ENCODE measurements around the gene VN1R5. TPM values are rescaled to one million over a fixed set of nuclear protein-coding genes. Genes with fewer than 3 reads are reported as not detected.

VN1R5 gene
- total RNA-seq, 1 donor from 2014 or later, result not detected

DNA sequence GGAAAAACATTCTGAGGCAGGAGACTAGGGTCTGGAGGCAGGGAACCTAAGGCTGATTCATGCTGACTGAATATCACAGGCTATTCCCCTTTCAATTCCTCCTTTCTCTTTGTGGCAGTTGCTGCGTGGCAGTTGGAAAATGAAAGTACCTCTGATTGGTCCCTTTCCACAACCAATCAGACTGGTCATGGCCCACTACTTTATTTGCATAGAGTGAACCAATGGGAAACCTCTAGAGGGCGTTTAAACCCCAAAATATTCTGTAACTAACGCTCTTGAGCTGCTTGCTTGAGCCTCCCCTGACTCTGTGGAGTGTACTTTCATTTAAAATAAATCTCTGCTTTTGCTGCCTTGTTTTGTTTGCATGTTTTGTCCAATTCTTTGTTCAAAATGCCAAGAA lies 27.7 kb upstream of the VN1R5 start:
- Histone ChIP-seq H3K9me3 (peaks cover 3 to 8% of the 10 kb centered on the region in 2 donors), H3K4me3 (no peak overlapping the region), H3K36me3 (no peaks in the 10 kb centered on the region), H3K27me3 (no peaks in the 10 kb centered on the region), H3K4me1 (no peaks in the 10 kb centered on the region), H3K27ac (no peak overlapping the region)
- TF ChIP-seq, protein P1, sequence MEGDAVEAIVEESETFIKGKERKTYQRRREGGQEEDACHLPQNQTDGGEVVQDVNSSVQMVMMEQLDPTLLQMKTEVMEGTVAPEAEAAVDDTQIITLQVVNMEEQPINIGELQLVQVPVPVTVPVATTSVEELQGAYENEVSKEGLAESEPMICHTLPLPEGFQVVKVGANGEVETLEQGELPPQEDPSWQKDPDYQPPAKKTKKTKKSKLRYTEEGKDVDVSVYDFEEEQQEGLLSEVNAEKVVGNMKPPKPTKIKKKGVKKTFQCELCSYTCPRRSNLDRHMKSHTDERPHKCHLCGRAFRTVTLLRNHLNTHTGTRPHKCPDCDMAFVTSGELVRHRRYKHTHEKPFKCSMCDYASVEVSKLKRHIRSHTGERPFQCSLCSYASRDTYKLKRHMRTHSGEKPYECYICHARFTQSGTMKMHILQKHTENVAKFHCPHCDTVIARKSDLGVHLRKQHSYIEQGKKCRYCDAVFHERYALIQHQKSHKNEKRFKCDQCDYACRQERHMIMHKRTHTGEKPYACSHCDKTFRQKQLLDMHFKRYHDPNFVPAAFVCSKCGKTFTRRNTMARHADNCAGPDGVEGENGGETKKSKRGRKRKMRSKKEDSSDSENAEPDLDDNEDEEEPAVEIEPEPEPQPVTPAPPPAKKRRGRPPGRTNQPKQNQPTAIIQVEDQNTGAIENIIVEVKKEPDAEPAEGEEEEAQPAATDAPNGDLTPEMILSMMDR (IDR thresholded peaks at IDR 0.05), result no peak
- intact Hi-C loops (cut with DNase I), result no loop called here
- no peak for DNase-seq (ENCODE audit: low spot score in 2 of 2)

DNA sequence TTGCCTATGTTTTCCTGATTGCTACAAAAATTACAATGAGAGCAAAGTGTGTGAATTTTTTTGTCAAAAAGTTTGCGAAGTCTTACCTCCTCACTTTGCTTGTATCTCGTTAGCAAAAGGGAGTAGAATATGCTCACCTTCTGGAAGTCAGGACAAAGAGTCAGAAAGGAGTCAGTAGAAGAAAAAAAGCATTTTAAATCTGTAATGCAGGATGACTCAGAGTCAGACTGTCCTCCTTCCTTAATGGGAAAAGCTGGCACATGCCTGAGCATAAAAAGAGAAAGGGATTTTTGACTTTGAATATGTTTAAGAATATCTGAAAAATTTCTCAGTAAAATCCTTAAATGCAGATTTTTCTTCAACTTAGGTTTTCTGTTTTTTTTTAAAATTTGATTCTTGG lies 14.2 kb upstream of the VN1R5 start:
- intact Hi-C loops (cut with DNase I), result no loop called here
- TF ChIP-seq, protein P1 (IDR thresholded peaks at IDR 0.05), result no peak
- H3K27me3 ChIP-seq, result no peaks in the 10 kb centered on the region
- no peak overlapping the region for H3K4me3 ChIP-seq
- H3K4me1 ChIP-seq, result no peaks in the 10 kb centered on the region
- DNase-seq (ENCODE audit: low spot score in 2 of 2), result no peak
- peaks cover 0 to 12% of the 10 kb centered on the region in 2 donors for H3K9me3 ChIP-seq
- no peak overlapping the region for H3K27ac ChIP-seq
- H3K36me3 ChIP-seq, result no peaks in the 10 kb centered on the region

DNA sequence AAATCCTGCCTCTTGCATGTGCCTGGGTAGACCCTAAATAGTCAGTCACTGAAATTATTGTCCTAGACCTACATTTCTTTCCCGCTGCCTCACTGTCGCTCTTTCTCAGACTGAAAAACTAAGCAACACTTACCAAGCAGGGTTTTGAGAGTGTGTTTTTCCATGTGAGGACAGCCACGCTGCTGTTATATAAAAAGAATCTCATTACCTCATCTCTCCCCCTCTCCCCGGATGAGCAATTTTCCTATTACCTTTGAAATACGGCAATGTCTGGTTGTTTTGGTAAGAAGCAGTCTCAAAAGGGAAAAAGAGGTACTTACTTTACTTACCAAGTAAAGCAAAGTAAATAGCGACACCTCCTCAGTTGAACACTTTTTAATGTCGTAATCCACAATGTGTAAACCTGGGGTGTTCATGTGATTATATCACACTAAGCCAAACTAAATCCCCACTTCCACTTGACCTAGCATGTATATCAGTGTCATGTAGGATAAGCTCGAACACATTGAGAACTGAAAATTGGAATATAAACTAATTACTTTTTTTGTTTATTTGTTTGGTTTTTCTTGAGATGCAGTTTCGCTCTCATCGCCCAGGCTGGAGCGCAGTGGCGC lies 12.2 kb upstream of the VN1R5 start:
- no peak for DNase-seq (ENCODE audit: low spot score in 2 of 2)
- TF ChIP-seq, protein P1 (IDR thresholded peaks at IDR 0.05), result no peak
- H3K27ac ChIP-seq, result no peak overlapping the region

DNA sequence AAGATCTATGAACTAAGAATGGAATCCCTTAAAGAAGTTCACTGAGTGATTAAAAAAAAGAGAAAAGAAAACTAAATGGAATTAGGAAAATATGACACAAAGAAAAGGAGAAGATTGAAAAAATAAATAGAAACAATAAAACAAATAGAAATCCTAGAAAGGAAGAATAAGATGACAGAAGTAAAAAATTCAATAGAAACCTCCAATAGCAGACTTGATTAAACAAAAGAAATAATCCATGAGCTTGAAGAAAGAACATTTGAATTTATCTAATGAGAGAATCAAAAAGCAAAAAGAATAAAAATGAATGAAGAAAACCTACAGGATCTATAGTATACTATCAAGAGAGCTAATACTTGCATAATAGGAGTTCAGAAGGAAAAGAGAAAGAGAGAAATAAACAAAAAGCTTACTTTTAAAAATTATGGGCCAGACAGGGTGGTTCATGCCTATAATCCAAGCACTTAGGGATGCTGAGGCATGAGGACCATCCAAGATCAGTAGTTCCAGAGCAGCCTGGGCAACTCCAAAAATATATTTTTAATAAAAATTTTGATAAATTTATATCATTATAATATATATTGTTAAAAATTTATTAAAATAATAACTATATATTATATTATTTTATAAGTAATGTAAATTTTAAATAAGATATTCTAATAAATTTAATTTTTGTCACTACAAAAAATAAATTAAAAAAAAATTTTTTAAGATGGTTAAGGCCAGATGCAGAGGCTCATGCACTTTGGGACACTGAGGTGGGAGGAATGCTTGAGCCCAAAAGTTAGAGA lies 9.4 kb upstream of the VN1R5 start:
- TF ChIP-seq, protein P1 (IDR thresholded peaks at IDR 0.05), result no peak
- H3K9me3 ChIP-seq, result peaks cover 0 to 23% of the 10 kb centered on the region in 2 donors
- no peaks in the 10 kb centered on the region for H3K27me3 ChIP-seq
- H3K4me3 ChIP-seq, result no peak overlapping the region
- no peak overlapping the region for H3K27ac ChIP-seq
- DNase-seq (ENCODE audit: low spot score in 2 of 2), result no peak
- no peaks in the 10 kb centered on the region for H3K4me1 ChIP-seq
- no peaks in the 10 kb centered on the region for H3K36me3 ChIP-seq
- intact Hi-C loops (cut with DNase I), result no loop called here

More for the DNA sequence above, 12.2 kb upstream of the VN1R5 start:
- Histone ChIP-seq H3K9me3 (peaks cover 0 to 23% of the 10 kb centered on the region in 2 donors), H3K36me3 (no peaks in the 10 kb centered on the region), H3K4me1 (no peaks in the 10 kb centered on the region), H3K4me3 (no peak overlapping the region), H3K27me3 (no peaks in the 10 kb centered on the region)
- intact Hi-C loops (cut with DNase I), result no loop called here

DNA sequence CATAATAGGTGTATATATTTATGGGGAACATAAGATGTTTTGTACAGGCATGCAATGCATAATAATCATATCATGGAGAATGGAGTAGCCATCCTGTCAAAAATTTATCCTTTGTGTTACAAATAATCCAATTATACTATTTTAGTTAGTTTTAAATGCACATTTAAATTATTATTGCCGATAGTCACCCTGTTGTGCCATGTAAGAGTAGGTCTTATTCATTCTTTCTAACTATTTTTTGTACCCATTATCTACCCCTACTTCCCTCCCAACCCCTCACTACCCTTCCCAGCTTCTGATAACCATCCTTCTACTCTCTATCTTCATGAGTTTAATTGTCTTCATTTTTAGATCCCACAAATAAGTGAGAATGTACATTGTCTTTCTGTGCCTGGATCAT lies 8.3 kb upstream of the VN1R5 start:
- Histone ChIP-seq H3K4me3 (no peak overlapping the region), H3K27me3 (no peaks in the 10 kb centered on the region), H3K36me3 (no peaks in the 10 kb centered on the region), H3K27ac (no peak overlapping the region), H3K4me1 (no peaks in the 10 kb centered on the region), H3K9me3 (peaks cover 0 to 23% of the 10 kb centered on the region in 2 donors)
- DNase-seq (ENCODE audit: low spot score in 2 of 2), result no peak
- TF ChIP-seq, protein P1 (IDR thresholded peaks at IDR 0.05), result no peak
- intact Hi-C loops (cut with DNase I), result no loop called here

Measured in ascending aorta (tissue), 2 donors.